Loucy (cell line): ENCODE measurements around the gene AGPAT1.

ENCODE experiments used
- H2AFZ ChIP-seq: fragments of 200-600 bp; sonication (generic); 2 replicates; pipeline ENCODE4 v1.6.0; 2016; ENCODE audit warnings: antibody characterized with exemption, mild to moderate bottlenecking, low read length, moderate library complexity
- H3F3A ChIP-seq: fragments of 200-600 bp; 2 replicates; pipeline ENCODE4 v1.6.0; 2016; ENCODE audit warnings: antibody characterized with exemption, low read depth, mild to moderate bottlenecking
- H3K27me3 ChIP-seq: fragments of 200-600 bp; sonication (generic); 2 replicates; pipeline ENCODE4 v1.6.1; 2014; ENCODE audit warnings: low read length, mild to moderate bottlenecking; ENCODE audit not compliant: insufficient read depth, poor library complexity, severe bottlenecking
- H3K36me3 ChIP-seq: fragments of 200-600 bp; sonication (generic); 2 replicates; pipeline ENCODE4 v1.6.1; 2016; ENCODE audit warnings: low read length; ENCODE audit not compliant: insufficient read depth
- H3K4me1 ChIP-seq: fragments of 200-600 bp; sonication (generic); 2 replicates; pipeline ENCODE4 v1.5.1; 2014; ENCODE audit warnings: low read length, mild to moderate bottlenecking; ENCODE audit not compliant: insufficient read depth, poor library complexity, severe bottlenecking
- H3K4me2 ChIP-seq: fragments of 200-600 bp; sonication (generic); 2 replicates; pipeline ENCODE4 v1.6.0; 2014; ENCODE audit warnings: antibody characterized with exemption, low read length, low read depth, mild to moderate bottlenecking; ENCODE audit not compliant: poor library complexity, severe bottlenecking
- H3K4me3 ChIP-seq: fragments of 200-600 bp; sonication (generic); 2 replicates; pipeline ENCODE4 v1.5.1; 2014; ENCODE audit warnings: low read length, mild to moderate bottlenecking, mixed read lengths; ENCODE audit not compliant: poor library complexity, severe bottlenecking
- H3K79me2 ChIP-seq: fragments of 200-600 bp; sonication (generic); 2 replicates; pipeline ENCODE4 v1.6.1; 2014; ENCODE audit warnings: low read length; ENCODE audit not compliant: insufficient read depth
- H3K9ac ChIP-seq: fragments of 200-600 bp; sonication (generic); 2 replicates; pipeline ENCODE4 v1.6.0; 2014; ENCODE audit warnings: mild to moderate bottlenecking, low read depth, low read length, moderate library complexity; ENCODE audit not compliant: poor library complexity, severe bottlenecking
- H3K9me2 ChIP-seq: fragments of 200-600 bp; sonication (generic); replicated peaks from 2 replicates; pipeline ENCODE4 v1.6.1; 2016; ENCODE audit warnings: low read depth, low read length, mixed read lengths
- H3K9me3 ChIP-seq: fragments of 200-600 bp; sonication (generic); 2 replicates; pipeline ENCODE4 v1.6.1; 2014; ENCODE audit warnings: mild to moderate bottlenecking, antibody characterized with exemption, low read length, low read depth; ENCODE audit not compliant: insufficient read depth
- H4K20me1 ChIP-seq: fragments of 200-600 bp; sonication (generic); 2 replicates; pipeline ENCODE4 v1.6.0; 2014; ENCODE audit warnings: antibody characterized with exemption, low read length, mild to moderate bottlenecking; ENCODE audit not compliant: insufficient read depth, poor library complexity, severe bottlenecking
- EZH2phosphoT487 ChIP-seq: fragments of 200-600 bp; IDR thresholded peaks from 2 replicates; pipeline ENCODE4 v1.6.1; 2018; ENCODE audit warnings: antibody characterized with exemption, mild to moderate bottlenecking, moderate library complexity, borderline replicate concordance
- TF ChIP-seq, protein P1 (sequence below): fragments of 200-600 bp; sonication (generic); conservative IDR thresholded peaks from 2 replicates; pipeline ENCODE4 v1.5.1; 2014; ENCODE audit warnings: mild to moderate bottlenecking, antibody characterized with exemption, low read length

AGPAT1 gene

GRCh38 chr6:32139590-32139989, 36.3 kb downstream of the AGPAT1 start:
- no peaks in the 10 kb centered on the region for H3K36me3 ChIP-seq
- H3F3A ChIP-seq, result no peaks in the 10 kb centered on the region
- TF ChIP-seq, protein P1, sequence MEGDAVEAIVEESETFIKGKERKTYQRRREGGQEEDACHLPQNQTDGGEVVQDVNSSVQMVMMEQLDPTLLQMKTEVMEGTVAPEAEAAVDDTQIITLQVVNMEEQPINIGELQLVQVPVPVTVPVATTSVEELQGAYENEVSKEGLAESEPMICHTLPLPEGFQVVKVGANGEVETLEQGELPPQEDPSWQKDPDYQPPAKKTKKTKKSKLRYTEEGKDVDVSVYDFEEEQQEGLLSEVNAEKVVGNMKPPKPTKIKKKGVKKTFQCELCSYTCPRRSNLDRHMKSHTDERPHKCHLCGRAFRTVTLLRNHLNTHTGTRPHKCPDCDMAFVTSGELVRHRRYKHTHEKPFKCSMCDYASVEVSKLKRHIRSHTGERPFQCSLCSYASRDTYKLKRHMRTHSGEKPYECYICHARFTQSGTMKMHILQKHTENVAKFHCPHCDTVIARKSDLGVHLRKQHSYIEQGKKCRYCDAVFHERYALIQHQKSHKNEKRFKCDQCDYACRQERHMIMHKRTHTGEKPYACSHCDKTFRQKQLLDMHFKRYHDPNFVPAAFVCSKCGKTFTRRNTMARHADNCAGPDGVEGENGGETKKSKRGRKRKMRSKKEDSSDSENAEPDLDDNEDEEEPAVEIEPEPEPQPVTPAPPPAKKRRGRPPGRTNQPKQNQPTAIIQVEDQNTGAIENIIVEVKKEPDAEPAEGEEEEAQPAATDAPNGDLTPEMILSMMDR, result no peak
- no peak for TF ChIP-seq EZH2phosphoT487
- H4K20me1 ChIP-seq, result no peaks in the 10 kb centered on the region
- no peaks in the 10 kb centered on the region for H3K9me2 ChIP-seq
- H3K79me2 ChIP-seq, result no peaks in the 10 kb centered on the region
- H3K4me2 ChIP-seq, result no peak overlapping the region
- no peak overlapping the region for H2AFZ ChIP-seq
- H3K27me3 ChIP-seq, result no peaks in the 10 kb centered on the region
- no peak overlapping the region for H3K4me3 ChIP-seq
- no peak overlapping the region for H3K9ac ChIP-seq
- no peaks in the 10 kb centered on the region for H3K9me3 ChIP-seq
- no peaks in the 10 kb centered on the region for H3K4me1 ChIP-seq

DNA sequence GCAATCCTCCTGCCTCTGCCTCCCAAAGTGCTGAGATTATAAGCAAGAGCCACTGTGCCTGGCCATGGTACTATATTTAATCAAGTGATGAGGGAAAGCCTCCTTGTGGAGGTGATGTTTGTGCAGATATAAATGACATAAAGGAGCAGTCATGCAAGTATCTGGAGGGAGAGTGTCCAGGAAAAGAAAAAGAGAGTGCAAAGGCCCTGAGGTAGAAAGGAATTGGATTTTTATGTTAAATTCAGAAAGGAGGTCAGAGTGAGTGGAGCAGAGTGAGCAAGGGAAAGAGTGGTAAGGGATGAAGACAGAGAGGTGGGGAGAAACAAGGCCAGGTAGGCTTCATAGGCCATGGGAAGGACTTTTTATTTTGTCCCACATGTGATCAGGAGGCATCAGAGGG, 38.4 kb downstream of the AGPAT1 start:
- Histone ChIP-seq H3K9me3 (no peaks in the 10 kb centered on the region), H2AFZ (no peak overlapping the region), H3F3A (no peaks in the 10 kb centered on the region), H3K9ac (no peak overlapping the region), H3K9me2 (no peaks in the 10 kb centered on the region), H3K36me3 (no peaks in the 10 kb centered on the region), H4K20me1 (no peaks in the 10 kb centered on the region), H3K4me1 (no peaks in the 10 kb centered on the region), H3K4me3 (no peak overlapping the region), H3K4me2 (no peak overlapping the region), H3K79me2 (no peaks in the 10 kb centered on the region), H3K27me3 (no peaks in the 10 kb centered on the region)
- TF ChIP-seq EZH2phosphoT487, result no peak
- TF ChIP-seq, protein P1, result no peak

DNA sequence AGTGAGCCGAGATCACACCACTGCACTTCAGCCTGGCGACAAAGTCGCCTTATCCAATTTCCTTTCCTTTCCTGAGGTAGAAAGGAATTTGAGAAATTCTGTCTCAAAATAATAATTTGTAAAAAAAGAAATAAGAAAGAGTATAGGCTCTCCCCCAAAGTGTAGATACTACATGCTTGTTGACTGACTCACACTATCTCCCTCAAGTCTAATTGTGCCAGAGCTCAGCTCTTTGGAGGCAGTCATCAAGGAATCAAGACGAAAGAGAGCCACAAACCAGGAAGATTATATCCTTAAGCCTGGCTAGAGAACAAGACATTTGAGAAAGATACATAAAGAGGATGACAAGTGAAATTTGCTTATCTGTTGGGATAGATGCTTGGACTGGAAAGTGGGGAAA, 42.1 kb downstream of the AGPAT1 start:
- TF ChIP-seq, protein P1, result no peak
- TF ChIP-seq EZH2phosphoT487, result no peak
- no peak overlapping the region for H3K4me3 ChIP-seq

More for the DNA sequence above, 42.1 kb downstream of the AGPAT1 start:
- H3K27me3 ChIP-seq, result no peaks in the 10 kb centered on the region
- H3F3A ChIP-seq, result no peaks in the 10 kb centered on the region
- H3K36me3 ChIP-seq, result no peaks in the 10 kb centered on the region
- H3K9me2 ChIP-seq, result no peaks in the 10 kb centered on the region
- H3K4me2 ChIP-seq, result no peak overlapping the region
- H3K79me2 ChIP-seq, result peaks cover 5% of the 10 kb centered on the region; the same call in 1 of the 2 replicates
- H3K4me1 ChIP-seq, result peaks cover 8% of the 10 kb centered on the region
- no peaks in the 10 kb centered on the region for H4K20me1 ChIP-seq
- H2AFZ ChIP-seq, result no peak overlapping the region
- H3K9me3 ChIP-seq, result no peaks in the 10 kb centered on the region
- no peak overlapping the region for H3K9ac ChIP-seq
